Osteoblast (primary cell): Measurements from ENCODE around the gene COL2A1. TPM values are rescaled to one million over a fixed set of nuclear protein-coding genes. Genes with fewer than 3 reads are reported as not detected.

Experiments used
- DNase-seq: peaks from one replicate; pipeline ENCODE4 v3.0.0; 2011; ENCODE audit warnings: low spot score, mixed read lengths; ENCODE audit not compliant: insufficient read length; ENCODE audit errors: missing footprints
- H2AFZ ChIP-seq: 2 replicates; pipeline ENCODE4 v1.6.0; 2011; ENCODE audit warnings: mild to moderate bottlenecking, low read length
- H3K27ac ChIP-seq: 2 replicates; pipeline ENCODE4 v1.5.1; 2011; ENCODE audit warnings: mild to moderate bottlenecking, low read depth, low read length, moderate library complexity
- H3K27me3 ChIP-seq: 2 replicates; pipeline ENCODE4 v1.6.0; 2012; ENCODE audit warnings: mild to moderate bottlenecking, control low read depth, inconsistent platforms, low read length, moderate library complexity; ENCODE audit not compliant: insufficient read depth
- H3K36me3 ChIP-seq: 2 replicates; pipeline ENCODE4 v1.5.1; 2011; ENCODE audit warnings: mild to moderate bottlenecking, low read length, control low read depth, moderate library complexity; ENCODE audit not compliant: insufficient read depth
- H3K4me1 ChIP-seq: 2 replicates; pipeline ENCODE4 v1.5.1; 2011; ENCODE audit warnings: mild to moderate bottlenecking, low read length, control low read depth, moderate library complexity; ENCODE audit not compliant: insufficient read depth
- H3K4me2 ChIP-seq: 2 replicates; pipeline ENCODE4 v1.6.0; 2011; ENCODE audit warnings: mild to moderate bottlenecking, low read length; ENCODE audit not compliant: insufficient read depth
- H3K4me3 ChIP-seq: fragments of 200-600 bp; sonication (generic); 3 replicates; pipeline ENCODE4 v1.5.1; 2012; ENCODE audit warnings: mild to moderate bottlenecking, low read length, inconsistent platforms; ENCODE audit not compliant: insufficient read depth
- H3K79me2 ChIP-seq: 2 replicates; pipeline ENCODE4 v1.6.0; 2012; ENCODE audit warnings: mild to moderate bottlenecking, low read length, control low read depth, inconsistent platforms; ENCODE audit not compliant: insufficient read depth
- H3K9me3 ChIP-seq: 2 replicates; pipeline ENCODE4 v1.5.1; 2011; ENCODE audit warnings: low read depth, low read length, control low read depth
- H4K20me1 ChIP-seq: 2 replicates; pipeline ENCODE4 v1.6.0; 2012; ENCODE audit warnings: mild to moderate bottlenecking, low read length, control low read depth; ENCODE audit not compliant: insufficient read depth
- CTCF ChIP-seq: IDR thresholded peaks from 2 replicates; pipeline ENCODE4 v1.5.1; 2011; ENCODE audit warnings: mild to moderate bottlenecking, low read depth, low read length, moderate library complexity; ENCODE audit errors: extremely low read depth
- total RNA-seq: library from RNA; depleted of rRNA; stranded (reverse); fragments of >200 nt; gene quantifications from 2 replicates; pipeline ENCODE4 v1.2.3, GENCODE V29; 2012

Gene COL2A1
- total RNA-seq, 1 donor: under 0.01 TPM

- Histone ChIP-seq H3K9me3 (no peaks in the 10 kb centered on the region), H2AFZ (no peak overlapping the region), H4K20me1 (no peaks in the 10 kb centered on the region), H3K4me3 (no peak overlapping the region), H3K27ac (no peak overlapping the region), H3K4me1 (peaks cover 6% of the 10 kb centered on the region), H3K36me3 (no peaks in the 10 kb centered on the region), H3K27me3 (peaks cover 9% of the 10 kb centered on the region), H3K79me2 (no peaks in the 10 kb centered on the region), H3K4me2 (no peak overlapping the region)
- TF ChIP-seq CTCF: no peak
- DNase-seq: no peak
These were observed 58.9 kb downstream of the COL2A1 start for GRCh38 chr12:47945341-47945728.

GRCh38 chr12:47944685-47945340 is 59.5 kb downstream of the COL2A1 start:
- peaks cover 6% of the 10 kb centered on the region for H3K4me1 ChIP-seq
- TF ChIP-seq CTCF: no peak
- H3K9me3 ChIP-seq: no peaks in the 10 kb centered on the region
- H3K36me3 ChIP-seq: no peaks in the 10 kb centered on the region
- no peak overlapping the region for H3K27ac ChIP-seq
- no peak overlapping the region for H3K4me3 ChIP-seq
- no peaks in the 10 kb centered on the region for H3K79me2 ChIP-seq
- H3K4me2 ChIP-seq: no peak overlapping the region
- no peak for DNase-seq
- H3K27me3 ChIP-seq: peaks cover 9% of the 10 kb centered on the region
- no peaks in the 10 kb centered on the region for H4K20me1 ChIP-seq
- no peak overlapping the region for H2AFZ ChIP-seq

GRCh38 chr12:47943623-47944340 is 60.5 kb downstream of the COL2A1 start:
- no peak for TF ChIP-seq CTCF
- no peaks in the 10 kb centered on the region for H3K79me2 ChIP-seq
- peaks cover 3% of the 10 kb centered on the region for H3K4me1 ChIP-seq
- H3K36me3 ChIP-seq: no peaks in the 10 kb centered on the region
- no peak overlapping the region for H3K4me3 ChIP-seq
- no peak for DNase-seq
- H3K9me3 ChIP-seq: no peaks in the 10 kb centered on the region
- H3K27ac ChIP-seq: no peak overlapping the region
- H3K4me2 ChIP-seq: no peak overlapping the region
- H4K20me1 ChIP-seq: no peaks in the 10 kb centered on the region
- no peak overlapping the region for H2AFZ ChIP-seq
- H3K27me3 ChIP-seq: peaks cover 9% of the 10 kb centered on the region

- Histone ChIP-seq H3K9me3 (no peaks in the 10 kb centered on the region), H3K27ac (no peak overlapping the region), H4K20me1 (no peaks in the 10 kb centered on the region), H3K27me3 (peaks cover 9% of the 10 kb centered on the region), H3K4me2 (no peak overlapping the region), H2AFZ (no peak overlapping the region), H3K4me3 (no peak overlapping the region), H3K79me2 (no peaks in the 10 kb centered on the region), H3K4me1 (peaks cover 3% of the 10 kb centered on the region), H3K36me3 (no peaks in the 10 kb centered on the region)
- TF ChIP-seq CTCF: no peak
- no peak for DNase-seq
These were observed 61.6 kb downstream of the COL2A1 start for GRCh38 chr12:47942614-47943225.
